GM23338 (cell line): ENCODE measurements around the gene ASB8.

Source experiments
- CREB1 ChIP-seq: fragments of 250-450 bp; sonication (Bioruptor Pico); IDR thresholded peaks from 2 replicates; pipeline ENCODE4 v1.5.0; 2020; ENCODE audit warnings: low read depth, mild to moderate bottlenecking, moderate library complexity
- EZH2 ChIP-seq: fragments of 200-600 bp; sonication (generic); IDR thresholded peaks from one replicate; pipeline ENCODE4 v1.8.0; 2017; ENCODE audit warnings: antibody characterized with exemption, mild to moderate bottlenecking, low read depth; ENCODE audit not compliant: unreplicated experiment
- EZH2phosphoT487 ChIP-seq: fragments of 200-600 bp; sonication (generic); IDR thresholded peaks from one replicate; pipeline ENCODE4 v1.8.1; 2018; ENCODE audit warnings: antibody characterized with exemption; ENCODE audit not compliant: unreplicated experiment
- TF ChIP-seq, protein P1 (sequence below), 2 experiments: fragments of 200-600 bp in 1 of 2; sonication (generic) in 1 of 2; conservative IDR thresholded peaks; 2 replicates each; pipeline versions ENCODE4 v1.5.1 to v1.6.1; 2016 to 2017; ENCODE audit warnings: antibody characterized with exemption in 2 of 2, low read depth in 2 of 2, mild to moderate bottlenecking in 2 of 2, moderate library complexity in 1 of 2

DNA sequence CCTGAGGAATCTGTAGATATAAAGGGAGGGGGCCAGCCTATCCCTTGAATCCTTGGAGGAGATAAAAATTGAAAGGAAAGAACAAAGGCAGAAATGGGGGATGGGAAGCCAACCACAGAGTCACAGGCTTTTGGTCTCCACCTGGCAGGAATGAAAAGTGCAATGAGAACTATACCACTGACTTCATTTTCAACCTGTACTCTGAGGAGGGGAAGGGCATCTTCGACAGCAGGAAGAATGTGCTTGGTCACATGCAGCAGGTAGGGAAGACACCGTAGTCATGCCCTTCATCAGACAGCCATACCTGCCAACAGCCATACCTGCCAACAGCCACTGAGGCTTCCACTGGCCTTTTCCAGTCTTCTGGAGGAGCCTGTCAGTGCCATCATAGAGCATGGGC, 13.4 kb downstream of the ASB8 start:
- TF ChIP-seq EZH2phosphoT487: no peak
- TF ChIP-seq, protein P1, sequence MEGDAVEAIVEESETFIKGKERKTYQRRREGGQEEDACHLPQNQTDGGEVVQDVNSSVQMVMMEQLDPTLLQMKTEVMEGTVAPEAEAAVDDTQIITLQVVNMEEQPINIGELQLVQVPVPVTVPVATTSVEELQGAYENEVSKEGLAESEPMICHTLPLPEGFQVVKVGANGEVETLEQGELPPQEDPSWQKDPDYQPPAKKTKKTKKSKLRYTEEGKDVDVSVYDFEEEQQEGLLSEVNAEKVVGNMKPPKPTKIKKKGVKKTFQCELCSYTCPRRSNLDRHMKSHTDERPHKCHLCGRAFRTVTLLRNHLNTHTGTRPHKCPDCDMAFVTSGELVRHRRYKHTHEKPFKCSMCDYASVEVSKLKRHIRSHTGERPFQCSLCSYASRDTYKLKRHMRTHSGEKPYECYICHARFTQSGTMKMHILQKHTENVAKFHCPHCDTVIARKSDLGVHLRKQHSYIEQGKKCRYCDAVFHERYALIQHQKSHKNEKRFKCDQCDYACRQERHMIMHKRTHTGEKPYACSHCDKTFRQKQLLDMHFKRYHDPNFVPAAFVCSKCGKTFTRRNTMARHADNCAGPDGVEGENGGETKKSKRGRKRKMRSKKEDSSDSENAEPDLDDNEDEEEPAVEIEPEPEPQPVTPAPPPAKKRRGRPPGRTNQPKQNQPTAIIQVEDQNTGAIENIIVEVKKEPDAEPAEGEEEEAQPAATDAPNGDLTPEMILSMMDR (conservative IDR thresholded peaks at IDR 0.05; ENCODE audit: low read depth in 2 of 2): no peak; a peak in 1 of 4 replicates
- no peak for TF ChIP-seq CREB1 (CRISPR knock-in tag)
- TF ChIP-seq EZH2: no peak
